GM12874 (cell line): ENCODE measurements around the gene SFXN3.

Source experiments
- CTCF ChIP-seq: IDR thresholded peaks from 2 replicates; pipeline ENCODE4 v1.5.1; 2011; ENCODE audit warnings: low read depth, mild to moderate bottlenecking, control low read depth, low read length, moderate library complexity; ENCODE audit not compliant: insufficient read depth

Gene SFXN3

GRCh38 chr10:101060036-101060950 lies 29.3 kb downstream of the SFXN3 start:
- TF ChIP-seq CTCF, result peak; percentile 78

GRCh38 chr10:101060951-101061623 lies 30.1 kb downstream of the SFXN3 start:
- TF ChIP-seq CTCF, result no peak

- TF ChIP-seq CTCF, result no peak
Observed at GRCh38 chr10:101061624-101062231, 30.7 kb downstream of the SFXN3 start, which contains the start of gene KAZALD1. KAZALD1 (plus strand) TSS chr10:101061989; CDS start chr10:101062593, 604 bp downstream.

- TF ChIP-seq CTCF, result peak; percentile 82
Observed at GRCh38 chr10:101062232-101063049, 31.4 kb downstream of the SFXN3 start.

- TF ChIP-seq CTCF, result no peak
Observed at GRCh38 chr10:101063050-101063525, 32.1 kb downstream of the SFXN3 start.

- TF ChIP-seq CTCF, result no peak
Observed at GRCh38 chr10:101063548-101064414, 32.7 kb downstream of the SFXN3 start.
